Tibial nerve (tissue), 4 donors: ENCODE results near the gene GNB2. TPM values are rescaled to one million over a fixed set of nuclear protein-coding genes. Genes with fewer than 3 reads are reported as not detected.

Source experiments
- DNase-seq, 2 donors: peaks; one replicate each; pipeline ENCODE4 v3.0.0-alpha.2; 2019; ENCODE audit warnings: low spot score in 2 of 2
- H3K27ac ChIP-seq, 4 donors: fragments of 200-600 bp; sonication (generic) in 3 of 4; one replicate each; pipeline ENCODE4 v1.5.1; 2017 to 2019; ENCODE audit warnings: mild to moderate bottlenecking in 1 of 4
- H3K27me3 ChIP-seq, 2 donors: fragments of 200-600 bp; sonication (generic) in 1 of 2; one replicate each; pipeline versions ENCODE4 v1.5.1 to v1.6.0; 2017 to 2019
- H3K36me3 ChIP-seq, 3 donors: fragments of 200-600 bp; sonication (generic); one replicate each; pipeline ENCODE4 v1.5.1; 2018 to 2019
- H3K4me1 ChIP-seq, 4 donors: fragments of 200-600 bp; sonication (generic) in 3 of 4; one replicate each; pipeline ENCODE4 v1.5.1; 2017 to 2019
- H3K4me3 ChIP-seq, 4 donors: fragments of 200-600 bp; sonication (generic) in 3 of 4; one replicate each; pipeline ENCODE4 v1.5.1; 2017 to 2019; ENCODE audit warnings: mild to moderate bottlenecking in 1 of 4, moderate library complexity in 1 of 4
- H3K9me3 ChIP-seq, 4 donors: fragments of 200-600 bp; sonication (generic) in 3 of 4; one replicate each; pipeline ENCODE4 v1.5.1; 2017 to 2019
- CTCF ChIP-seq, 5 experiments: fragments of 200-600 bp in 3 of 5; fragments of 450-650 bp in 2 of 5; sonication (generic) in 3 of 5; IDR thresholded peaks; one replicate each; pipeline ENCODE4 v1.5.1; 2016 to 2019; ENCODE audit warnings: antibody characterized with exemption in 5 of 5, mild to moderate bottlenecking in 3 of 5, moderate library complexity in 2 of 5
- EP300 ChIP-seq, 2 donors: sonication (generic); formaldehyde crosslinking; IDR thresholded peaks; one replicate each; pipeline ENCODE4 v1.6.1; 2017; ENCODE audit warnings: antibody characterized with exemption in 2 of 2, mild to moderate bottlenecking in 1 of 2
- POLR2A ChIP-seq, 2 donors: fragments of 450-650 bp; IDR thresholded peaks; one replicate each; pipeline ENCODE4 v1.6.1; 2017; ENCODE audit warnings: antibody characterized with exemption in 2 of 2, mild to moderate bottlenecking in 2 of 2, moderate library complexity in 2 of 2
- WGBS, 2 donors: methylation state at CpG; one replicate each; pipeline ENCODE4 v1.1.5; 2018; 5-methylcytosine and 5-hydroxymethylcytosine counted together
- total RNA-seq, 4 donors: library from RNA; depleted of rRNA; stranded (reverse); fragments of >200 nt; gene quantifications; one replicate each; pipeline ENCODE4 v1.1.0, GENCODE V29; 2016

The GNB2 gene
- total RNA-seq, 4 donors from 2014 or later, result 185 to 290 (median 248) TPM

DNA sequence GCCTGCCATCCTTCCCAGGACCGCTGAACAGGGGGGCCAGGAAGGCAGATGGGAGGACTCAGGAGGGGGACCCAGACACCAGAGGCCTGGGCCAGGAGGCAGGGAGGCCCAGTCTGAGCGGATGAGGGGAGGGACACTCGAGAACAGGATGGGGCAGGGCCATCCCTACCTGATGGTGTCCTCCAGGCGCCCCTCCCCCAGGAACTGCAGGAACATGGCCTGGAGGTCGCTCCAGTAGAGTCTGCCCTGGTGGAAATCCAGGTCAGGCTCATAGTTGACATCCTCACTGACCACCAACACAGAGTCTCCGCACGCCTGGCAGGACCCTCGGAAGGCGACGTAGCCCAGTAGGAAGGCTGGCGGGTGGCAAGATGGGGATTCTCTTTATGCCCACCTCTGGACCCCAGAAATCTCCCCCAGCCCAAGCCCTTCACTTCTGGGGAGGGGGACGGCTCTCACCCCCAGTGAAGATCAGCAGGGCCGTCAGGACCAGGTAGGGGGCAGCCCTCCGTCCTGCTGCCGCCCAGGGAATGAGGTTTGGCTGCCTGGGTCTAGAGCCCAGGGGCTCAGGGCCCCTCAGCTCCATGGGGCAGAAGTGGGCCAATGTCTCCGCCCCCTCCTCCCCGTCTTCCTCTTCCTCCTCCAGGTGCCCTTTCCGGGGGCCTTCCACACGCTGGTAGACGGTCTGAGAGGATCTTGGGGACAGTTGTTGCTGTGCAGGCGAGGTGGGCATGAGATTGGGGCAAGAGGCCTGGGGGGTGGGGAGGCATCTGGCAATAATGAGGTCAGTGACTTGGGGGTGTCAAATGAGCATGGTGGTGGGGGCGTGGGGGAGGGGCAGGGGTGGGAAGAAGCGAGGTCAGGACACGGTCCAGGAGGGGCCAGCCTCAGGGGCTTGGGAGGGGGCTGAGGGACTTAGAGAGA is 32.8 kb upstream of the GNB2 start:
- 69 to 71% methylated on average over 23 to 24 of the region's 24 CpGs for WGBS, 2 donors
- H3K27me3 ChIP-seq, result peaks cover 0 to 57% of the 10 kb centered on the region in 2 donors
- no peak for TF ChIP-seq POLR2A (IDR thresholded peaks at IDR 0.05)
- no peak for TF ChIP-seq CTCF (IDR thresholded peaks at IDR 0.05)
- TF ChIP-seq EP300 (IDR thresholded peaks at IDR 0.05), result no peak

DNA sequence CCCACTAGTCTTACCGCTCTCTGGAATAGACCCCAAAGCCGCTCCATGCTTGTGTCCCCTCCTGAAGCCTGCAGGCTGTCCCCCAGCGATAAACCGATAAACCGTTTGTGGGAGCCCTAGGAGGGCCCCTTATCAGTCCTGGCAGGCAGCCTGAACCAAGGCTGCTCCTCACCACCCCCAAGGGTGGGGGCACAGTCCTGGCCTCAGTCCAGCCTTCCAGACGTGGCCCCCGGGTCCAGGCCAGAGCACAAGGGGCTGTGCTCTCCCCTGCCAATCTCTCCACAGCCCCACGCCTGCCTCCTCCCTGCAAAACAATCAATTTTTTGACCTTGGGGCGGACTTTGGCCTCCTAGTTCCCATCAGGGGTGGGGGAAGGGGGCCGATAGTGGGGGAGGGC is 32.1 kb upstream of the GNB2 start, which contains the start of gene TFR2:
TFR2 (minus strand) TSS at position 90 of the 397 bp plus-strand sequence; CDS start at position 47, 43 bp downstream.
- 49 to 60% methylated on average over 7 to 10 of the region's 10 CpGs for WGBS, 2 donors
- no peak within 1 kb of the TSS for H3K4me3 ChIP-seq
- H3K27ac ChIP-seq, result no peak within 1 kb of the TSS
- no peaks in the 10 kb centered on the region for H3K36me3 ChIP-seq
- H3K27me3 ChIP-seq, result peaks cover 0 to 63% of the 10 kb centered on the region in 2 donors
- TF ChIP-seq CTCF (IDR thresholded peaks at IDR 0.05) (no peak), POLR2A (IDR thresholded peaks at IDR 0.05) (no peak), EP300 (IDR thresholded peaks at IDR 0.05) (no peak)
- no peak for DNase-seq
- no peaks in the 10 kb centered on the region for H3K4me1 ChIP-seq
- no peaks in the 10 kb centered on the region for H3K9me3 ChIP-seq

More for the DNA sequence above, 32.8 kb upstream of the GNB2 start:
- Histone ChIP-seq H3K4me3 (no peak overlapping the region), H3K9me3 (no peaks in the 10 kb centered on the region), H3K4me1 (no peaks in the 10 kb centered on the region), H3K36me3 (no peaks in the 10 kb centered on the region), H3K27ac (no peak overlapping the region)
- no peak for DNase-seq

DNA sequence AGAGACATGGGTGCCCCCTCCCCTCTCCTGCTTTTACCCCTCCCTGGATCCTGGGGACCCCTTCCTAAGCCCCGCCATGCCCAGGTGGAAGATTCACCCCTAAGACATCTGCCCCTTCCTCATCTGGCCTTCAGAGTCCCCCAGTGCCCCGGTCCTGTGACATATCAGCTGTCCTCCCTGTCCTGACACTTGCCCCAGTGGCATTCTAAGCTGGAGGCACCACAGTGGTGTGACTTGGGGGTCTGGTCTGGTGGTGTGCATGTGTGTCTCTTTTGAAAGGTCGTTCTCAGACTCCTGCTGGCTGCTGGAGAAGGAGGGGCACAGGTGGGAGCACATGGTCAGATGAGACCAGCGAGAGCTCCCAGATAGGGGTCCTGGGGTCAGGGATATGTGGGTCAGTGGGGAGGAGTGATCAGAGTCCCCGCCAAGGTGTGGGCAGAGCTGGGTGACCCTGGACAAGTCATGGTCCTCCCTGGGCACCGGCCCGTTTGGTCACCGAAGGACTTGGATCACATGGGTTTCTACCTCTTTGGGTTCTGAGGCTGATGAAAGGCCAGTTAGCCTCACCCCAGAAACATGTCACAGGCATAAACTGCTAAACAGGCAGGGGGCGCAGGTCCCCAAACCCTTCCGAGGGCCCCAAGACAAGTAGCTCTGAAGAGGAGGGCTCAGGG is 31.5 kb upstream of the GNB2 start:
- peaks cover 0 to 69% of the 10 kb centered on the region in 2 donors for H3K27me3 ChIP-seq
- H3K4me3 ChIP-seq, result no peak overlapping the region
- H3K9me3 ChIP-seq, result no peaks in the 10 kb centered on the region
- TF ChIP-seq CTCF (IDR thresholded peaks at IDR 0.05), result no peak
- no peak for TF ChIP-seq POLR2A (IDR thresholded peaks at IDR 0.05)
- no peak for TF ChIP-seq EP300 (IDR thresholded peaks at IDR 0.05)
- no peaks in the 10 kb centered on the region for H3K36me3 ChIP-seq
- 64 to 90% methylated on average over 7 to 9 of the region's 10 CpGs for WGBS, 2 donors
- DNase-seq, result no peak
- no peak overlapping the region for H3K27ac ChIP-seq
- no peaks in the 10 kb centered on the region for H3K4me1 ChIP-seq

GRCh38 chr7:100642534-100642907 is 31.0 kb upstream of the GNB2 start:
- Histone ChIP-seq H3K9me3 (no peaks in the 10 kb centered on the region), H3K36me3 (no peaks in the 10 kb centered on the region), H3K4me3 (no peak overlapping the region), H3K4me1 (no peaks in the 10 kb centered on the region), H3K27me3 (peaks cover 0 to 74% of the 10 kb centered on the region in 2 donors), H3K27ac (no peak overlapping the region)
- WGBS, 2 donors, result 59 to 63% methylated on average over 6 to 11 of the region's 11 CpGs
- no peak for DNase-seq
- TF ChIP-seq CTCF (IDR thresholded peaks at IDR 0.05) (no peak), POLR2A (IDR thresholded peaks at IDR 0.05) (no peak), EP300 (IDR thresholded peaks at IDR 0.05) (no peak)
